ENCODE data around the gene MYOF. TPM values are rescaled to one million over a fixed set of nuclear protein-coding genes. Genes with fewer than 3 reads are reported as not detected.

Gene MYOF
- total and polyA plus RNA-seq, 2 of the 8 experiments (the other 6 are each of a cell fraction or from before 2014, with no cell fraction given) = 0.98 to 2.3 TPM

DNA sequence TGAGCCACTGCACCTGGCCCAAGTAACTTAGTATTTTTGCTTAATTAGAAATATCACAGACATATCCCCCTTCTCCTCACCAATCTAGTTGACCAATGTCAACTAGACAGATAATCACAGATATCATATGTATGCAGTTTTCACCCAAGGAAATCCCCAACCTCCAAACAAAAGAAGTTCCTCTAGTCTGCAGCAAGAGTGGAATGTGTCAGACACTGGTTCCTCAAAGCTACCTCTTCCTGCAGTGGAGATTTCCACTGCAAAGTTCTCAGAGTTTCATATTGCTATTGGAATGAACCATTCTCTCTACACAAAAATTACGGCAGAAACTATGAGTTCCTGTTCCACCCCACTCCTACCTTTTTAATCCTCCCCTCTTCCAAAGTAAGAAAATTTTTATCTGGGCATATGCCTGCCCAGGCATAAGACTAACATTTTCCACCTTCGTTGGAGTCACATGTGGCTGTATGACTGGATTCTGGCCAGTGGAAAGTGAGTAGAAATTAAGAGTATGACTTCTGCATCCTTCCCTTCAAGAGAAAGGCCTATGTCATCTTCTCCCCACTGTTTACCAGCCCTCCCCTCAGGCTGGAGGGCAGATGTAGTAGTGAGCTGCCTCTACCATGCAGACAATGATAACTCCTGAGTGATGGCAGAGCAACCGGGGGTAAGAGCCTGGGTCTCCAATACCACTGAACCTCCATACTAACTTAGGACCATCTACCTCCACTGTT is 103.0 kb downstream of the MYOF start:
- Histone ChIP-seq H3K27me3 (replicated peaks in 1 of 4; ENCODE audit: control insufficient read depth in 3 of 4, extremely low read depth in 1 of 4, insufficient read depth in 3 of 4, low read length in 3 of 4) (no peaks in the 10 kb centered on the region; a peak in 1 of 7 replicates), H3K4me2 (ENCODE audit: insufficient read depth in 1 of 2, low read depth in 2 of 2, low read length in 2 of 2) (no peak overlapping the region), H3K4ac (replicated peaks; ENCODE audit: insufficient read length, low read depth, low read length) (no peak overlapping the region), H4K5ac (ENCODE audit: insufficient read length, low read depth, low read length) (no peak overlapping the region), H4K8ac (ENCODE audit: extremely low read depth, insufficient read depth, low read length) (no peak overlapping the region), H3K79me1 (ENCODE audit: low read depth, low read length) (no peaks in the 10 kb centered on the region), H3K9ac (replicated peaks in 1 of 4; ENCODE audit: extremely low read depth in 1 of 4, low read depth in 3 of 4, low read length in 3 of 4) (no peak overlapping the region), H2BK15ac (ENCODE audit: low read length) (no peak overlapping the region), H3K23me2 (ENCODE audit: low read depth, low read length) (no peaks in the 10 kb centered on the region), H3K14ac (ENCODE audit: insufficient read length) (no peak overlapping the region), H2AFZ (ENCODE audit: low read length) (no peak overlapping the region), H4K20me1 (replicated peaks in 1 of 2; ENCODE audit: control insufficient read depth in 1 of 2, insufficient read depth in 2 of 2, low read length in 2 of 2) (no peaks in the 10 kb centered on the region), H3K56ac (replicated peaks; ENCODE audit: insufficient read length, low read depth, low read length) (no peak overlapping the region), H4K91ac (replicated peaks; ENCODE audit: insufficient read length, low read length) (no peak overlapping the region), H3K9me3 (ENCODE audit: insufficient read depth in 2 of 2, low read depth in 1 of 2, low read length in 1 of 2) (no peaks in the 10 kb centered on the region), H3K23ac (ENCODE audit: insufficient read length) (no peak overlapping the region), H3K27ac (ENCODE audit: low read depth, low read length) (no peak overlapping the region), H2AK5ac (ENCODE audit: low read depth, low read length) (no peak overlapping the region), H3K18ac (ENCODE audit: extremely low read depth, low read length) (no peak overlapping the region), H3K79me2 (ENCODE audit: control insufficient read depth in 1 of 2, insufficient read depth in 2 of 2, low read length in 2 of 2) (no peaks in the 10 kb centered on the region), H2BK5ac (ENCODE audit: low read depth, low read length) (no peak overlapping the region), H3K4me3 (ENCODE audit: extremely low read depth in 1 of 4, insufficient read depth in 2 of 4, low read depth in 3 of 4, low read length in 4 of 4) (no peak overlapping the region), H2BK120ac (replicated peaks; ENCODE audit: low read depth, low read length) (no peak overlapping the region), H3K36me3 (ENCODE audit: control insufficient read depth in 2 of 4, insufficient read depth in 4 of 4, low read length in 3 of 4) (no peaks in the 10 kb centered on the region), H2BK12ac (ENCODE audit: low read depth, low read length) (no peak overlapping the region), H3K4me1 (replicated peaks in 1 of 4; ENCODE audit: control insufficient read depth in 3 of 4, insufficient read depth in 4 of 4, low read length in 3 of 4) (0 out of 7 replicates have a peak, but pooled peaks cover 0 to 3% (median 0%) of the 10 kb centered on the region in 4 experiments), H2BK20ac (ENCODE audit: low read length) (no peak overlapping the region)
- 97% methylated on average over 3 of the region's 3 CpGs; no CpG with 5 or more reads in 1 of the 2 experiments for WGBS, 2 experiments (ENCODE audit: extremely low coverage in 1 of 2, insufficient coverage in 1 of 2, insufficient read length in 1 of 2, insufficient replicate concordance in 2 of 2, low coverage in 1 of 2, low lambda C conversion rate in 2 of 2, missing lambda C conversion rate in 1 of 2)
- FAIRE-seq (no peak), DNase-seq (ENCODE audit: low read depth in 1 of 2, low spot score in 2 of 2) (no peak)
- POLR2A ChIA-PET (ENCODE audit: partially characterized antibody) = interaction anchor here (1.7 kb wide), 1 partner anchor 11 kb away, joined by 6 read pairs; no protein-coding TSS in a partner anchor
- CTCF ChIA-PET (ENCODE audit: partially characterized antibody) = interaction anchor here (1.1 to 16.3 kb wide), 11 partner anchors 21 to 173 kb away, joined by 3 to 513 read pairs (median 6); partner anchors contain the start of gene MYOF
- no peak for TF ChIP-seq MAX (IDR thresholded peaks at IDR 0.05)
- TF ChIP-seq SUZ12 (IDR thresholded peaks at IDR 0.05; ENCODE audit: low read length) = no peak
- TF ChIP-seq NANOG (IDR thresholded peaks at IDR 0.05; ENCODE audit: insufficient read depth, low read depth, low read length, poor library complexity, severe bottlenecking) = no peak
- no peak for TF ChIP-seq CEBPB (IDR thresholded peaks at IDR 0.05; ENCODE audit: low read depth, low read length)
- TF ChIP-seq SIRT6 (IDR thresholded peaks at IDR 0.05; ENCODE audit: low read length) = no peak
- no peak for TF ChIP-seq TBP (IDR thresholded peaks at IDR 0.05; ENCODE audit: low read depth, low read length)
- TF ChIP-seq SP2 (IDR thresholded peaks at IDR 0.05; ENCODE audit: low read length) = no peak
- no peak for TF ChIP-seq KDM1A (IDR thresholded peaks at IDR 0.05; ENCODE audit: borderline replicate concordance, low read length)
- no peak for TF ChIP-seq CREB1 (IDR thresholded peaks at IDR 0.05)
